ENCODE data around the gene ENPP7.

ENPP7 gene

GRCh38 chr17:79745641-79746105, 14.9 kb downstream of the ENPP7 start:
- Histone ChIP-seq H3K9me3 (no peaks in the 10 kb centered on the region), H3K27ac (no peak overlapping the region), H3K36me3 (no peaks in the 10 kb centered on the region), H3K4me3 (no peak overlapping the region), H3K4me1 (peaks cover 0 to 27% (median 16%) of the 10 kb centered on the region in 4 donors), H3K27me3 (peaks cover 0 to 86% of the 10 kb centered on the region in 2 donors)
- TF ChIP-seq, protein P1, sequence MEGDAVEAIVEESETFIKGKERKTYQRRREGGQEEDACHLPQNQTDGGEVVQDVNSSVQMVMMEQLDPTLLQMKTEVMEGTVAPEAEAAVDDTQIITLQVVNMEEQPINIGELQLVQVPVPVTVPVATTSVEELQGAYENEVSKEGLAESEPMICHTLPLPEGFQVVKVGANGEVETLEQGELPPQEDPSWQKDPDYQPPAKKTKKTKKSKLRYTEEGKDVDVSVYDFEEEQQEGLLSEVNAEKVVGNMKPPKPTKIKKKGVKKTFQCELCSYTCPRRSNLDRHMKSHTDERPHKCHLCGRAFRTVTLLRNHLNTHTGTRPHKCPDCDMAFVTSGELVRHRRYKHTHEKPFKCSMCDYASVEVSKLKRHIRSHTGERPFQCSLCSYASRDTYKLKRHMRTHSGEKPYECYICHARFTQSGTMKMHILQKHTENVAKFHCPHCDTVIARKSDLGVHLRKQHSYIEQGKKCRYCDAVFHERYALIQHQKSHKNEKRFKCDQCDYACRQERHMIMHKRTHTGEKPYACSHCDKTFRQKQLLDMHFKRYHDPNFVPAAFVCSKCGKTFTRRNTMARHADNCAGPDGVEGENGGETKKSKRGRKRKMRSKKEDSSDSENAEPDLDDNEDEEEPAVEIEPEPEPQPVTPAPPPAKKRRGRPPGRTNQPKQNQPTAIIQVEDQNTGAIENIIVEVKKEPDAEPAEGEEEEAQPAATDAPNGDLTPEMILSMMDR (IDR thresholded peaks at IDR 0.05): no peak
- intact Hi-C loops (cut with DNase I; ENCODE audit: low total_unique reads): loop anchor here (5.0 kb wide), 1 partner anchor 247 kb away; no protein-coding TSS in a partner anchor
- DNase-seq: no peak

DNA sequence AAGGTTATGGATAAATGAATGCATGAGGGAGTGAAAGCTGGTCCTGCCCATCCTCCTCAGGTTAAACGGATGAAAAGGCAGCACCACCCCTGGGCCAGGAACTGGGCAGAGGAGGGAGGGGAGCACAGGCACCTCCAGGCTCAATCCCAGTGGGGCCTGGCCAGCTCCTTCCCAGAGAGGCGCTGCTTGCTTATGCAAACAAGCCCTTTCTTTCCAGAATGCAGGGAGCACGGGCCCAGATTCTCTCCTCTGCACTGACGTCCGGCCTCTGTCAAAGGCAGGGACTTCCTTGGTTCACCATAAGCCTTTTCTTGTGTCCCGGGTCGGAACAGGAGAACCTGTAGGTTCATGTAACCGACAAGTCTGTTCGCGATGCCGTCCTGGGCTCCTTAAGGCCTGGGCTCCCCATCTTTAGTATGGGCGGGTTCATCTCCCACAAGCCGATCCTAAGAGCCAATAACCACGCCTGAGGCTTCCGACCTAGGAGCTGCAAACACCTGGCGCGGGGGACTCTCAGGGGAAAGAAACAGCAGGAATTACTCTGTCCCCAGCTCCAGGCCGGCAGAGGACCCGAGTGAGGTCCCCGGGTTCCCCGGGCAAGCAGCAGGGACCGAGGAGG, 16.3 kb downstream of the ENPP7 start:
- intact Hi-C loops (cut with DNase I; ENCODE audit: low total_unique reads): loop anchor here (5.0 kb wide), 1 partner anchor 245 kb away; no protein-coding TSS in a partner anchor
- DNase-seq: no peak
- no peaks in the 10 kb centered on the region for H3K36me3 ChIP-seq
- H3K4me3 ChIP-seq: no peak overlapping the region
- H3K27me3 ChIP-seq: peaks cover 0 to 86% of the 10 kb centered on the region in 2 donors
- no peaks in the 10 kb centered on the region for H3K9me3 ChIP-seq
- H3K27ac ChIP-seq: no peak overlapping the region
- TF ChIP-seq, protein P1 (IDR thresholded peaks at IDR 0.05): no peak
- peaks cover 0 to 20% (median 10%) of the 10 kb centered on the region in 4 donors for H3K4me1 ChIP-seq

DNA sequence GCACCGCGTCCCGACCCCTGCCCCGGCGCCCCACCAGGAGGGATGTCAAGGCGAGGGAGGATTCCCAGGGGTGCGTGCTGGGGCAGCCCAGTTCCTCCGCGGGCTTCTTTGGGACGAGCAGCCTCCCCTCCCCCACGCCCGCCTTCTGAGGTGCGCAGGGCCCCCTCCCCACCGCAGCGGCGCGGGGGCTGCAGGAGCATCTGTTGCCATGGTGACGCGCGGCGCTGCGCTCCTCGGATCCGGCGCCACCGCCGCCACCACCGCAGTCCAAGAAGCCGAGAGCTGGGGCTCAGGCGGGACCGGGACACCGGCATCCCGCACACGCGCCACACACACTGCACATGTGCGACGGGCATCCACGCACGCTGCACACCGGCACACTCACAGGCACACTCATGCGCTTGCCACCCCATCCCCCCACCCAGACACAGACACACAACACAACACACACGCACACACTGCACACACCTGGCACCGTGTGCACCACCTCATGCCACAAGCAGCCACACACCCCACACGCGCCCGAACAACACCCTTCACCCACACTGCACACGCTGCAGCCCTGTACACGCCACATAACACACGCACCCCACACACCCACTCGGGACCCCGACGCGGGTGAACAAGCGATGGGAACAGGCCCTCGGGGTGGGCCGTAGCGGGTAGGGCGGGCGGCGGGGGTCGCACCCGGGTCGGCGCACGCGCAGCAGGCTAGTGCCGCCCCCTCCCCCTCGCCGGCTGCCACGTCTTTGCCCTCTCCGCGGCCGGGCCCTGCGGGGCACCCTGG, 17.0 kb downstream of the ENPP7 start:
- Histone ChIP-seq H3K4me3 (no peak overlapping the region), H3K27me3 (peaks cover 0 to 83% of the 10 kb centered on the region in 2 donors), H3K36me3 (no peaks in the 10 kb centered on the region), H3K9me3 (no peaks in the 10 kb centered on the region), H3K4me1 (peaks cover 0 to 17% (median 8%) of the 10 kb centered on the region in 4 donors), H3K27ac (no peak overlapping the region)
- intact Hi-C loops (cut with DNase I; ENCODE audit: low total_unique reads): loop anchor here (5.0 kb wide), 1 partner anchor 245 kb away; no protein-coding TSS in a partner anchor
- DNase-seq: no peak
- TF ChIP-seq, protein P1 (IDR thresholded peaks at IDR 0.05): no peak

GRCh38 chr17:79748295-79749099, 17.8 kb downstream of the ENPP7 start:
- H3K27me3 ChIP-seq: peaks cover 0 to 84% of the 10 kb centered on the region in 2 donors
- no peaks in the 10 kb centered on the region for H3K36me3 ChIP-seq
- no peaks in the 10 kb centered on the region for H3K9me3 ChIP-seq
- no peak overlapping the region for H3K4me3 ChIP-seq
- intact Hi-C loops (cut with DNase I; ENCODE audit: low total_unique reads): loop anchor here (5.0 kb wide), 1 partner anchor 244 kb away; no protein-coding TSS in a partner anchor
- DNase-seq: no peak
- H3K27ac ChIP-seq: no peak overlapping the region
- H3K4me1 ChIP-seq: peaks cover 0 to 17% (median 8%) of the 10 kb centered on the region in 4 donors
- TF ChIP-seq, protein P1 (IDR thresholded peaks at IDR 0.05): no peak

- Histone ChIP-seq H3K27me3 (peaks cover 0 to 88% of the 10 kb centered on the region in 2 donors), H3K4me1 (peaks cover 0 to 17% (median 8%) of the 10 kb centered on the region in 4 donors), H3K36me3 (no peaks in the 10 kb centered on the region), H3K9me3 (no peaks in the 10 kb centered on the region), H3K27ac (no peak overlapping the region), H3K4me3 (no peak overlapping the region)
- TF ChIP-seq, protein P1 (IDR thresholded peaks at IDR 0.05): no peak
- no peak for DNase-seq
- intact Hi-C loops (cut with DNase I; ENCODE audit: low total_unique reads): loop anchor here (5.0 kb wide), 1 partner anchor 243 kb away; no protein-coding TSS in a partner anchor
Observed at GRCh38 chr17:79749156-79749815, 18.5 kb downstream of the ENPP7 start.
